HepG2 (cell line): ENCODE results near the gene RHBDD3. TPM values are rescaled to one million over a fixed set of nuclear protein-coding genes. Genes with fewer than 3 reads are reported as not detected.

Experiments used
- BRD4 ChIP-seq: sonication (generic); formaldehyde crosslinking; IDR thresholded peaks from 2 replicates; pipeline ENCODE4 v1.4.0; 2020; ENCODE audit warnings: missing genetic modification reagents
- CHD4 ChIP-seq: fragments of 200-600 bp; sonication (generic); IDR thresholded peaks from 2 replicates; pipeline ENCODE4 v1.7.0; 2017; ENCODE audit warnings: mild to moderate bottlenecking, low read length, borderline replicate concordance
- HIVEP1 ChIP-seq: sonication (generic); formaldehyde crosslinking; IDR thresholded peaks from 2 replicates; pipeline ENCODE4 v1.4.0; 2020; ENCODE audit warnings: mild to moderate bottlenecking, missing genetic modification reagents
- MIXL1 ChIP-seq: IDR thresholded peaks from 2 replicates; pipeline ENCODE4 v1.6.1; 2016
- NFKB2 ChIP-seq: sonication (generic); formaldehyde crosslinking; IDR thresholded peaks from 2 replicates; pipeline ENCODE4 v1.4.0; 2020; ENCODE audit warnings: missing genetic modification reagents, borderline replicate concordance
- NFYC ChIP-seq: IDR thresholded peaks from 2 replicates; pipeline ENCODE4 v1.6.1; 2016; ENCODE audit warnings: missing genetic modification reagents, missing compliant biosample characterization
- PATZ1 ChIP-seq: sonication (generic); formaldehyde crosslinking; IDR thresholded peaks from 2 replicates; pipeline ENCODE4 v1.4.0; 2020; ENCODE audit warnings: missing genetic modification reagents
- REST ChIP-seq, 2 experiments: IDR thresholded peaks; 2 replicates each; pipeline ENCODE4 v1.6.1; 2011 to 2012; ENCODE audit warnings: low read length in 2 of 2, borderline replicate concordance in 1 of 2, low read depth in 1 of 2, mild to moderate bottlenecking in 1 of 2, moderate library complexity in 1 of 2
- SKI ChIP-seq: fragments of 450-650 bp; IDR thresholded peaks from one replicate; pipeline ENCODE4 v1.6.1; 2018; ENCODE audit warnings: mild to moderate bottlenecking; ENCODE audit not compliant: partially characterized antibody
- SPEN ChIP-seq: sonication (generic); formaldehyde crosslinking; IDR thresholded peaks from 2 replicates; pipeline ENCODE4 v1.5.1; 2020; ENCODE audit warnings: low read depth, mild to moderate bottlenecking, missing genetic modification reagents
- ZNF362 ChIP-seq: sonication (generic); formaldehyde crosslinking; IDR thresholded peaks from 2 replicates; pipeline ENCODE4 v1.4.0; 2020; ENCODE audit warnings: missing genetic modification reagents, mild to moderate bottlenecking, borderline replicate concordance
- ZNF589 ChIP-seq: sonication (generic); formaldehyde crosslinking; conservative IDR thresholded peaks from 2 replicates; pipeline ENCODE4 v1.8.0; 2022; ENCODE audit warnings: mild to moderate bottlenecking, moderate library complexity, missing genetic modification reagents
- ZZZ3 ChIP-seq: sonication (generic); formaldehyde crosslinking; IDR thresholded peaks from 2 replicates; pipeline ENCODE4 v1.4.0; 2020; ENCODE audit warnings: missing genetic modification reagents, mild to moderate bottlenecking, borderline replicate concordance
- polyA plus RNA-seq, 8 experiments: library from polyadenylated mRNA; depleted of rRNA in 3 of 8; stranded (reverse) in 7 of 8; unstranded in 1 of 8; fragments of >200 nt; fragmentation: Illumina TruSeq in 4 of 8; extraction: Trizol in 4 of 8; gene quantifications; 2 replicates each; pipeline versions ENCODE4 v1.2.1 to v1.2.3, GENCODE V29; 2011 to 2016; ENCODE audit warnings: low read depth in 4 of 8, missing spikeins in 1 of 8, mixed read lengths in 1 of 8; ENCODE audit not compliant: insufficient read depth in 1 of 8
- total RNA-seq, 5 experiments: library from RNA; depleted of rRNA; stranded (reverse); fragments of >200 nt; fragmentation: Illumina TruSeq; extraction: Trizol; gene quantifications; 2 replicates each; pipeline ENCODE4 v1.2.3, GENCODE V29; 2016; ENCODE audit warnings: low read depth in 1 of 5
- TF ChIP-seq, protein P1 (sequence below): sonication (generic); formaldehyde crosslinking; IDR thresholded peaks from 2 replicates; pipeline ENCODE4; 2020; ENCODE audit warnings: missing genetic modification reagents, mild to moderate bottlenecking, borderline replicate concordance
- TF ChIP-seq, protein P2 (sequence below): sonication (generic); formaldehyde crosslinking; IDR thresholded peaks from 2 replicates; pipeline ENCODE4 v1.5.1; 2020; ENCODE audit warnings: missing genetic modification reagents, mild to moderate bottlenecking, borderline replicate concordance
- TF ChIP-seq, protein P3 (sequence below): sonication (generic); formaldehyde crosslinking; IDR thresholded peaks from 2 replicates; pipeline ENCODE4 v1.8.1; 2022; ENCODE audit warnings: mild to moderate bottlenecking, missing genetic modification reagents

RHBDD3 gene
- total and polyA plus RNA-seq, 2 of the 13 experiments (the other 11 are each of a cell fraction or from before 2014, with no cell fraction given): 12.1 to 26.7 TPM

DNA sequence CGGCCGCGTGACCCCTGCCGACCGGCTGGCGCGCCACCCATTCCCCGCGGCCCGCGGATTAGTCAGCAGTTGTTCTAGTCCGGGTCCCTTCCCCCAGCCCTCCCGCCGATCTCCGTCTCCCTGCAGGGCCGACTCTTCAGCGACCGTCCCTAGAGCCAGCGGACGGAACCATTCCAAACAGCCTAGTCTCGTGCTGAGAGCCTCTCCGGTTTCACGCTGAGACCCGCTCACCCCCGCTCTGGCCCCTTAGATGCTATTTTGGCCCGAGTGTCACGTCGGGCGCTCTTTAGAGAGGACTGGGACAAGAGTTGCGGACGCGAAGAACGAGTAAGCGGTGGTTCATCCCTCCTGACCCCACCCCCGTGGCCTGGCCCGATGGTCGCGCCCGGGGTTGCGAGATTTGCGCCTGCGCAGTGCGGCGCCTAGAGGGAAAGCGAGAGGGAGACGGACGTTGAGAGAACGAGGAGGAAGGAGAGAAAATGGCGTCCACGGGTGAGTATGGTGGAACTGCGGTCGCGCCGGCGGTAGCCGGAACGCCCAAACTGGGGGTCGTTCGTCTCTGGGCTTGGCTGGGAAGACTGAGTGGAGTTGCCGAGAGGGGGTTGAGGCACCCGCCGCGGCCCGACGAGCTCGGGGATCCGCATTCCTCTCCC is at the start of gene RHBDD3, which contains the start of gene EWSR1 (continued):
- no peak for TF ChIP-seq ZZZ3
- peak; percentile 99 for TF ChIP-seq BRD4 (CRISPR knock-in tag)
- TF ChIP-seq MIXL1 (CRISPR knock-in tag): peak; percentile 5; the same call in 1 of the 2 replicates
- TF ChIP-seq, protein P1, sequence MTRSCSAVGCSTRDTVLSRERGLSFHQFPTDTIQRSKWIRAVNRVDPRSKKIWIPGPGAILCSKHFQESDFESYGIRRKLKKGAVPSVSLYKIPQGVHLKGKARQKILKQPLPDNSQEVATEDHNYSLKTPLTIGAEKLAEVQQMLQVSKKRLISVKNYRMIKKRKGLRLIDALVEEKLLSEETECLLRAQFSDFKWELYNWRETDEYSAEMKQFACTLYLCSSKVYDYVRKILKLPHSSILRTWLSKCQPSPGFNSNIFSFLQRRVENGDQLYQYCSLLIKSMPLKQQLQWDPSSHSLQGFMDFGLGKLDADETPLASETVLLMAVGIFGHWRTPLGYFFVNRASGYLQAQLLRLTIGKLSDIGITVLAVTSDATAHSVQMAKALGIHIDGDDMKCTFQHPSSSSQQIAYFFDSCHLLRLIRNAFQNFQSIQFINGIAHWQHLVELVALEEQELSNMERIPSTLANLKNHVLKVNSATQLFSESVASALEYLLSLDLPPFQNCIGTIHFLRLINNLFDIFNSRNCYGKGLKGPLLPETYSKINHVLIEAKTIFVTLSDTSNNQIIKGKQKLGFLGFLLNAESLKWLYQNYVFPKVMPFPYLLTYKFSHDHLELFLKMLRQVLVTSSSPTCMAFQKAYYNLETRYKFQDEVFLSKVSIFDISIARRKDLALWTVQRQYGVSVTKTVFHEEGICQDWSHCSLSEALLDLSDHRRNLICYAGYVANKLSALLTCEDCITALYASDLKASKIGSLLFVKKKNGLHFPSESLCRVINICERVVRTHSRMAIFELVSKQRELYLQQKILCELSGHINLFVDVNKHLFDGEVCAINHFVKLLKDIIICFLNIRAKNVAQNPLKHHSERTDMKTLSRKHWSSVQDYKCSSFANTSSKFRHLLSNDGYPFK (CRISPR knock-in tag): peak; percentile 86; the same call in 1 of the 2 replicates
- peak; percentile 40 for TF ChIP-seq SKI
- 0 out of 2 replicates have a peak, but pooled peaks have one; percentile 21 for TF ChIP-seq NFYC (CRISPR knock-in tag)
- TF ChIP-seq PATZ1: peak; percentile 25; the same call in 1 of the 2 replicates
- TF ChIP-seq NFKB2 (CRISPR knock-in tag): 0 out of 2 replicates have a peak, but pooled peaks have one; percentile 5
- TF ChIP-seq ZNF589 (CRISPR knock-in tag): peak; percentile 42
- TF ChIP-seq REST (IDR thresholded peaks at IDR 0.05; ENCODE audit: borderline replicate concordance in 1 of 2, low read depth in 1 of 2, low read length in 2 of 2): peak in 1 of 2 experiments; percentile 18; a peak in 1 of 4 replicates
- no peak; the same call in 1 of the 2 replicates for TF ChIP-seq ZNF362 (CRISPR knock-in tag)
- peak; percentile 56; the same call in 1 of the 2 replicates for TF ChIP-seq SPEN (CRISPR knock-in tag)
- TF ChIP-seq, protein P2, sequence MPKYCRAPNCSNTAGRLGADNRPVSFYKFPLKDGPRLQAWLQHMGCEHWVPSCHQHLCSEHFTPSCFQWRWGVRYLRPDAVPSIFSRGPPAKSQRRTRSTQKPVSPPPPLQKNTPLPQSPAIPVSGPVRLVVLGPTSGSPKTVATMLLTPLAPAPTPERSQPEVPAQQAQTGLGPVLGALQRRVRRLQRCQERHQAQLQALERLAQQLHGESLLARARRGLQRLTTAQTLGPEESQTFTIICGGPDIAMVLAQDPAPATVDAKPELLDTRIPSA: no peak; the same call in 1 of the 2 replicates
- no peak for TF ChIP-seq CHD4
- TF ChIP-seq HIVEP1 (CRISPR knock-in tag): peak; percentile 76
- TF ChIP-seq, protein P3, sequence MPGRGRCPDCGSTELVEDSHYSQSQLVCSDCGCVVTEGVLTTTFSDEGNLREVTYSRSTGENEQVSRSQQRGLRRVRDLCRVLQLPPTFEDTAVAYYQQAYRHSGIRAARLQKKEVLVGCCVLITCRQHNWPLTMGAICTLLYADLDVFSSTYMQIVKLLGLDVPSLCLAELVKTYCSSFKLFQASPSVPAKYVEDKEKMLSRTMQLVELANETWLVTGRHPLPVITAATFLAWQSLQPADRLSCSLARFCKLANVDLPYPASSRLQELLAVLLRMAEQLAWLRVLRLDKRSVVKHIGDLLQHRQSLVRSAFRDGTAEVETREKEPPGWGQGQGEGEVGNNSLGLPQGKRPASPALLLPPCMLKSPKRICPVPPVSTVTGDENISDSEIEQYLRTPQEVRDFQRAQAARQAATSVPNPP (CRISPR knock-in tag): no peak
